ENCODE data around the gene KCNK10. TPM values are rescaled to one million over a fixed set of nuclear protein-coding genes. Genes with fewer than 3 reads are reported as not detected.

The KCNK10 gene
- total RNA-seq, 1 donor from 2014 or later, result not detected

DNA sequence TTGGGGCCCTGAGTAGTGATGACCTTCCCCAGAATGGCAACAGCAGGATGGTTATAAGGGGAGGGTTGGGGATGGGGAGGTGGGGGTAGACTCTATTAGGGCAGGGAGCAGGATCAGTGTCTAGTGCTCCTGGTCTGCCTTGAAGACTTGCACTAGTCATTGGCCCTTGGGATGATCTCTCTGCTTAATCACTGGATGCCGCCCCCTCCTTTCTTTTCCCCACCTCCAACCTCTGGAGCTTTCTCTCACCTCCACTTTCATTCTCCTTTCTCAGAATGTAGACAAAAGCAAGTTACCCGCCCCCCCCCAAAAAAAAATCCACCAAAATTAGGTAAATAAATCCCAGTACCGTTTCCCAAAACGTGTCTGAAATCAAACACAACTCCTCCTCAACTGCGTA, 2.8 kb upstream of the KCNK10 start:
- Histone ChIP-seq H3K4me1 (peaks cover 0 to 2% of the 10 kb centered on the region in 2 donors), H3K9me3 (no peaks in the 10 kb centered on the region), H3K36me3 (no peaks in the 10 kb centered on the region), H3K27ac (no peak overlapping the region), H3K27me3 (no peaks in the 10 kb centered on the region), H3K4me3 (no peak overlapping the region)
- TF ChIP-seq, protein P1, sequence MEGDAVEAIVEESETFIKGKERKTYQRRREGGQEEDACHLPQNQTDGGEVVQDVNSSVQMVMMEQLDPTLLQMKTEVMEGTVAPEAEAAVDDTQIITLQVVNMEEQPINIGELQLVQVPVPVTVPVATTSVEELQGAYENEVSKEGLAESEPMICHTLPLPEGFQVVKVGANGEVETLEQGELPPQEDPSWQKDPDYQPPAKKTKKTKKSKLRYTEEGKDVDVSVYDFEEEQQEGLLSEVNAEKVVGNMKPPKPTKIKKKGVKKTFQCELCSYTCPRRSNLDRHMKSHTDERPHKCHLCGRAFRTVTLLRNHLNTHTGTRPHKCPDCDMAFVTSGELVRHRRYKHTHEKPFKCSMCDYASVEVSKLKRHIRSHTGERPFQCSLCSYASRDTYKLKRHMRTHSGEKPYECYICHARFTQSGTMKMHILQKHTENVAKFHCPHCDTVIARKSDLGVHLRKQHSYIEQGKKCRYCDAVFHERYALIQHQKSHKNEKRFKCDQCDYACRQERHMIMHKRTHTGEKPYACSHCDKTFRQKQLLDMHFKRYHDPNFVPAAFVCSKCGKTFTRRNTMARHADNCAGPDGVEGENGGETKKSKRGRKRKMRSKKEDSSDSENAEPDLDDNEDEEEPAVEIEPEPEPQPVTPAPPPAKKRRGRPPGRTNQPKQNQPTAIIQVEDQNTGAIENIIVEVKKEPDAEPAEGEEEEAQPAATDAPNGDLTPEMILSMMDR (IDR thresholded peaks at IDR 0.05), result no peak
- intact Hi-C loops (cut with DNase I), result no loop called here
- no peak for DNase-seq (ENCODE audit: low spot score in 2 of 2)

DNA sequence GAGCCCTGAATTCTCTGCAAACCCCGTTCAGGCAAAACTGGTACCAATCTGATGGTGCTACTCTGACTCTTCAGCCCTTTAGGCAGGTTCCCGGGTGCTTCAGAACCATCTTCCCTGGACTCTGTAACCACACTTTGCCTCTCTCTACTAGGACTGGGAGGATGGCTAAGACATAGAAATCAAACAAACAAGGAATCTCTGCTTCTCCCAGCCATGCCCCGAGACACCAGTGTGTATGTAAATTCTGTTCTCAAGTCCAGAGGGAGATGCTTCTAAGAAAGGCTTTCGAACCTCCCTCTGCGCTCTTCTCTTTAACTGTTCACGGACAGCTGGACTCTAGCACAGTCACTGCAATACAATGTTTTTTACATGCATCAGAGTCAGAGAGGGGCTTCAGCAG, 1.9 kb upstream of the KCNK10 start:
- no peaks in the 10 kb centered on the region for H3K27me3 ChIP-seq
- no peak for DNase-seq (ENCODE audit: low spot score in 2 of 2)

DNA sequence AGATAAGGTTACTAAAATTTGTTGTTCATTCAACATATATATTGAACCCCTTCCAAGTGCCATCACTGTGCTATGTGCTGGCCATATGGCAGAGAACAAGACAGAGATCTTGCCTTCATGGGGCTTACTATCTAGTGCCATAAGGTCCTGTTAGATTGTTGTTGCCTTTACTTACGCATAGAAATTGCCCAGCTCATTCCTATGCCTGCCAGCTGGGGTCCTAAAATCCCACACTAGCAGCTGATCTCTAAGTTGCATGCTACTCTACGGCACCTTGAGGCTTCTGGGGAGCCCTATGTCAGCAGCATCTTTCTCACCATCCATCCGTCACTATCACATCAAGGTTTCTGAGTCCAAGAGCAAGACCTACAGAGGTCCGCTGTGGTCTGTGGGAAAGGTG, 1.4 kb upstream of the KCNK10 start:
- TF ChIP-seq, protein P1 (IDR thresholded peaks at IDR 0.05), result no peak
- Histone ChIP-seq H3K4me3 (no peak overlapping the region), H3K36me3 (no peaks in the 10 kb centered on the region), H3K27ac (no peak overlapping the region), H3K27me3 (no peaks in the 10 kb centered on the region), H3K9me3 (no peaks in the 10 kb centered on the region), H3K4me1 (peaks cover 0 to 2% of the 10 kb centered on the region in 2 donors)
- intact Hi-C loops (cut with DNase I), result no loop called here
- no peak for DNase-seq (ENCODE audit: low spot score in 2 of 2)

More for the DNA sequence above, 1.9 kb upstream of the KCNK10 start:
- Histone ChIP-seq H3K9me3 (no peaks in the 10 kb centered on the region), H3K4me3 (no peak overlapping the region), H3K27ac (no peak overlapping the region), H3K36me3 (no peaks in the 10 kb centered on the region), H3K4me1 (peaks cover 0 to 2% of the 10 kb centered on the region in 2 donors)
- intact Hi-C loops (cut with DNase I), result no loop called here
- TF ChIP-seq, protein P1 (IDR thresholded peaks at IDR 0.05), result no peak

DNA sequence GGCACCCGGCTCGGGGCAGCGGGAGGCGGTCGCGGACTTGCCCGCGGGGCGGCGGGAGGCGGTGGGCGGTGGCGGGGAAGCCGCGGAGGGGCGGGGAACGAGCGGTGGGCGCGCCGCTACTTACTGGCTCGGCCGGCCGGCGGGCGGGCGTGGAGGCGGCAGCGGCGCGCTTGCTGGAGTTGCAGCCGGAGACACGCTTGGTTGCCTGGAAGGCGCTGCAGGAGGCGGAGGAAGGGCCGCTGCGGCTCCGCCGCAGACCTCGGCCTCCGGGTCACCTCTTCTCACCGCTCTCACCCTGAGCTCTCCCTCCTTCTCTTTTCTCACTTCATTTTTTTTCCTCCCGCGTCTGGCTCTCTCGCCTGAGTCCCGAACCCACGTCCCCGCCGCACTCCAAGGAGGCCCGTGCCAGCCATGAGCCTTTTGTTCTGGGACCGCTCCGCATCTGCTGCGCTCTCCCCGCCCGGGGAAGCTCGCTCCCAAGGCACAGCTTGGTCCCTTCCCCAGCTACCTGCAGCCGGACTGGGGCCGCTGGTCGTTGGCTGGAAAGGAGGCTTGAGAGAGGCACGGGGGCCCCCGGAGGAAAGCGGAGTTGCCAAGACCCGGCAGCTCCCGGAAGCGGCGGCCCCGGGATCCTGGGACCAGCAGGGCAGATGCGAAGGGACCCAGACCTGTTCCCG, 592 bp upstream of the KCNK10 start:
- no peak for DNase-seq (ENCODE audit: low spot score in 2 of 2)
- Histone ChIP-seq H3K36me3 (no peaks in the 10 kb centered on the region), H3K27me3 (no peaks in the 10 kb centered on the region), H3K9me3 (no peaks in the 10 kb centered on the region), H3K4me1 (peaks cover 0 to 2% of the 10 kb centered on the region in 2 donors), H3K27ac (no peak overlapping the region), H3K4me3 (peak overlapping the region; percentile 27 to 36)
- intact Hi-C loops (cut with DNase I), result no loop called here
- TF ChIP-seq, protein P1 (IDR thresholded peaks at IDR 0.05), result no peak

DNA sequence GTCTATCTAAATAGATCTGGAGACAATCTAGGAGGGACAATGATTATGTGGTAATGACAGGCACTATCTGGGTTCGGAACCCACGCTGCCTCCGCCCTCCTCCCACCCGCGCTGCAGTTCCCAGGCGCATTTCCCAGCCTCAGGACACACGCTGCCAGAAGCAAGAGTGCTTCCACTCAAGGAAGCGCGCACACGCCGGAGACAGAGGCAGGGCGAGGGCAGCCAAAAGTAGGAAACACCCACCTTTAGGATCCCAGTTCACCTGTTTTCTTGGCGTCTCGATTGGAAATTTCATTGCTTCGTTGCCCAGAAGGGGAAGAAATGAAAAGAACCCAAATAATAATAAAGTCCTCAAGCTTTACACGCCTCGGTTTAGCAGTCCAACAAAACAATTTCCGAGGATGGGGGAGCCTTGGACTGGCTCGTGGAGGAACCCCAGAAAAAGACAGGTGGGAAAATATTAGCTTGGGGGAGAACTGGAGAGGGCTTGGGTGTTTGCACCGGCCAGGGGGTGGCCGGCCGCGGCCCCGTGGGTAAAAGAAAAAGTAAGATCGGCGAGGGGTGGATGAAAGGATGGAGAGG, 474 bp downstream of the KCNK10 start:
- H3K27ac ChIP-seq, result no peak overlapping the region
- H3K9me3 ChIP-seq, result no peaks in the 10 kb centered on the region
- TF ChIP-seq, protein P1 (IDR thresholded peaks at IDR 0.05), result no peak
- H3K27me3 ChIP-seq, result no peaks in the 10 kb centered on the region
- peaks cover 0 to 2% of the 10 kb centered on the region in 2 donors for H3K4me1 ChIP-seq
- no peaks in the 10 kb centered on the region for H3K36me3 ChIP-seq
- peak overlapping the region; percentile 27 to 36 for H3K4me3 ChIP-seq
- intact Hi-C loops (cut with DNase I), result no loop called here
- DNase-seq (ENCODE audit: low spot score in 2 of 2), result no peak

Data from ascending aorta (tissue), 2 donors.